K562 (cell line): Measurements from ENCODE around the gene YPEL5. TPM values are rescaled to one million over a fixed set of nuclear protein-coding genes. Genes with fewer than 3 reads are reported as not detected.

Experiments
- ATAC-seq: fragments of 200-7000 bp; cut with Tn5 transposase; 3 replicates; pipeline ENCODE4 v1.9.1; 2020; ENCODE audit warnings: moderate library complexity
- BruUV-seq: library from RNA; stranded (reverse); fragments of 400-500 nt; replicated peaks from 2 replicates; lab custom pipeline; 2021; lab: Mats Ljungman, UMichigan
- CTCF ChIA-PET: fragments of 300-600 bp; formaldehyde crosslinking; extraction: SDS; loops from one replicate; lab custom pipeline; 2021; ENCODE audit warnings: low intra/inter-chr PET ratio; lab: Yijun Ruan, JAX
- POLR2A ChIA-PET: fragments of 300-600, 350-650 bp; sonication (Branson Sonifier 250); formaldehyde crosslinking; extraction: SDS; loops from one replicate; lab custom pipeline; 2021; ENCODE audit warnings: antibody characterized with exemption, inconsistent platforms; lab: Yijun Ruan, JAX
- DNase-seq, 4 experiments: peaks; one replicate each; pipeline versions ENCODE4 v3.0.0 to v3.0.0-alpha.2; 2011 to 2018; ENCODE audit warnings: low spot score in 3 of 4, mixed read lengths in 3 of 4; ENCODE audit errors: extremely low read depth in 1 of 4
- FAIRE-seq: peaks from 2 replicates; lab custom pipeline; 2011; peaks lifted over from hg19 to GRCh38; lab: Jason Lieb, UNC
- H2AFZ ChIP-seq: 2 replicates; pipeline ENCODE4 v1.6.0; 2011; ENCODE audit warnings: low read depth, low read length, control low read depth, inconsistent platforms
- H3K27ac ChIP-seq: fragments of 200-600 bp; 3 replicates; pipeline ENCODE4 v1.8.0; 2011; ENCODE audit warnings: low read depth, mild to moderate bottlenecking, control low read depth, inconsistent platforms, low read length, moderate library complexity, mixed read lengths; ENCODE audit errors: extremely low read depth
- H3K27me3 ChIP-seq, 2 experiments: fragments of 300-600 bp in 1 of 2; 2 replicates in 1 of 2; 3 replicates in 1 of 2; pipeline versions ENCODE4 v1.6.0 to v1.8.0; 2011; ENCODE audit warnings: inconsistent platforms in 2 of 2, low read length in 2 of 2, mild to moderate bottlenecking in 1 of 2, mixed read lengths in 1 of 2, moderate library complexity in 1 of 2; ENCODE audit not compliant: control insufficient read depth in 2 of 2, insufficient read depth in 2 of 2
- H3K36me3 ChIP-seq: fragments of 300-600 bp; 3 replicates; pipeline ENCODE4 v1.8.0; 2011; ENCODE audit warnings: mild to moderate bottlenecking, low read length, inconsistent platforms; ENCODE audit not compliant: control insufficient read depth, insufficient read depth
- H3K4me1 ChIP-seq, 2 experiments: fragments of 200-600 bp in 1 of 2; replicated peaks in 1 of 2; 2 replicates in 1 of 2; 3 replicates in 1 of 2; pipeline versions ENCODE4 v1.5.1 to v1.8.0; 2011; ENCODE audit warnings: inconsistent platforms in 2 of 2, low read length in 2 of 2, mild to moderate bottlenecking in 1 of 2, mixed read lengths in 1 of 2, moderate library complexity in 1 of 2; ENCODE audit not compliant: control insufficient read depth in 2 of 2, insufficient read depth in 2 of 2
- H3K4me2 ChIP-seq: 2 replicates; pipeline ENCODE4 v1.6.1; 2011; ENCODE audit warnings: low read length, control low read depth, inconsistent platforms, mixed read lengths; ENCODE audit not compliant: insufficient read depth
- H3K4me3 ChIP-seq: fragments of 200-600 bp; sonication (generic), shearing (Covaris generic); 2 replicates; pipeline ENCODE4 v1.5.1; 2016; ENCODE audit warnings: control low read depth, inconsistent platforms
- H3K79me2 ChIP-seq: fragments of 200-600 bp; 3 replicates; pipeline ENCODE4 v1.8.0; 2011; ENCODE audit warnings: low read length, inconsistent platforms; ENCODE audit not compliant: control insufficient read depth, insufficient read depth
- H3K9ac ChIP-seq, 2 experiments: 2 replicates each; pipeline versions ENCODE4 v1.6.0 to v1.6.1; 2011; ENCODE audit warnings: low read depth in 2 of 2, low read length in 2 of 2, control low read depth in 1 of 2, inconsistent platforms in 1 of 2, mild to moderate bottlenecking in 1 of 2, mixed read lengths in 1 of 2; ENCODE audit not compliant: insufficient read depth in 1 of 2
- H3K9me1 ChIP-seq: one replicate; pipeline ENCODE4 v1.6.0; 2011; ENCODE audit warnings: inconsistent platforms, mild to moderate bottlenecking, low read length, moderate library complexity; ENCODE audit not compliant: control insufficient read depth, insufficient read depth
- H3K9me3 ChIP-seq: replicated peaks from 2 replicates; pipeline ENCODE4 v1.5.1; 2011; ENCODE audit warnings: low read depth, low read length, inconsistent platforms; ENCODE audit not compliant: control insufficient read depth, insufficient read depth
- H4K20me1 ChIP-seq: replicated peaks from 2 replicates; pipeline ENCODE4 v1.6.1; 2011; ENCODE audit warnings: low read length, inconsistent platforms, mixed read lengths; ENCODE audit not compliant: control insufficient read depth, insufficient read depth
- CBX2 ChIP-seq: fragments of 200-600 bp; sonication (generic); IDR thresholded peaks from one replicate; pipeline ENCODE4 v1.6.1; 2012; ENCODE audit warnings: mild to moderate bottlenecking, low read length, inconsistent platforms; ENCODE audit not compliant: insufficient read depth, poor library complexity, severe bottlenecking
- ETV1 ChIP-seq: fragments of 450-650 bp; conservative IDR thresholded peaks from 2 replicates; pipeline ENCODE4 v1.6.1; 2016; ENCODE audit warnings: missing genetic modification characterization, control low read depth, low read depth, missing compliant biosample characterization
- FOXJ3 ChIP-seq: sonication (generic); formaldehyde crosslinking; IDR thresholded peaks from 2 replicates; pipeline ENCODE4 v1.4.0; 2020; ENCODE audit warnings: mild to moderate bottlenecking, missing genetic modification reagents
- GABPB1 ChIP-seq: sonication (generic); formaldehyde crosslinking; IDR thresholded peaks from 2 replicates; pipeline ENCODE4 v1.8.0; 2022; ENCODE audit warnings: mild to moderate bottlenecking, missing genetic modification reagents
- MAFG ChIP-seq: fragments of 450-650 bp; conservative IDR thresholded peaks from 2 replicates; pipeline ENCODE4 v1.6.1; 2016; ENCODE audit warnings: missing genetic modification characterization, missing compliant biosample characterization
- SMARCA5 ChIP-seq: fragments of 450-650 bp; IDR thresholded peaks from 2 replicates; pipeline ENCODE4 v1.6.1; 2016
- ZKSCAN8 ChIP-seq: fragments of 200-800 bp; sonication (Bioruptor generic); IDR thresholded peaks from 2 replicates; pipeline ENCODE4 v1.6.1; 2016; ENCODE audit warnings: missing genetic modification characterization, missing compliant biosample characterization
- ZNF174 ChIP-seq: fragments of 250-450 bp; sonication (Bioruptor Pico); IDR thresholded peaks from 2 replicates; pipeline ENCODE4 v1.4.0; 2020; ENCODE audit warnings: mild to moderate bottlenecking
- ZNF551 ChIP-seq: fragments of 250-450 bp; sonication (Bioruptor Pico); IDR thresholded peaks from 2 replicates; pipeline ENCODE4 v1.5.0; 2021; ENCODE audit warnings: mild to moderate bottlenecking, moderate library complexity
- ZNF764 ChIP-seq: fragments of 250-450 bp; sonication (Bioruptor Pico); IDR thresholded peaks from 2 replicates; pipeline ENCODE4 v1.4.0; 2020; ENCODE audit warnings: low read depth, mild to moderate bottlenecking, moderate library complexity
- WGBS: fragments of 100-300 bp; shearing (Covaris generic); methylation state at CpG from one replicate; pipeline ENCODE4 v1.1.6; 2016; ENCODE audit warnings: low coverage, mixed read lengths; ENCODE audit not compliant: insufficient coverage; ENCODE audit errors: missing lambda C conversion rate; 5-methylcytosine and 5-hydroxymethylcytosine counted together
- in situ Hi-C: fragments of 300-500 bp; cut with MboI; formaldehyde crosslinking; loops from 4 replicates; pipeline ENCODE4 v1.15.0; 2018; ENCODE audit warnings: inconsistent platforms, mixed read lengths
- intact Hi-C: fragments of 100-400 bp; cut with micrococcal nuclease; formaldehyde crosslinking; loops from 2 replicates; pipeline ENCODE4 v1.14.2; 2022
- polyA plus RNA-seq, 8 experiments: library from polyadenylated mRNA; depleted of rRNA in 4 of 8; stranded (reverse) in 5 of 8; unstranded in 3 of 8; fragments of >200 nt; fragmentation: Nextera tagmentation in 2 of 8; fragmentation: Illumina TruSeq in 1 of 8; extraction: Ambion mirVana in 2 of 8; extraction: Trizol in 1 of 8; gene quantifications; 2 replicates each; pipeline versions ENCODE4 v1.2.1 to v1.2.3, GENCODE V29; 2011 to 2014; ENCODE audit warnings: inconsistent platforms in 1 of 8, missing spikeins in 1 of 8
- total RNA-seq, 7 experiments: library from RNA; depleted of rRNA in 6 of 7; stranded (reverse); fragments of >200 nt in 6 of 7; fragmentation: Illumina TruSeq in 2 of 7; extraction: Trizol in 2 of 7; gene quantifications; 2 replicates each; pipeline versions ENCODE4 v1.2.1 to v1.2.3, GENCODE V29; 2011 to 2021; ENCODE audit warnings: low replicate concordance in 1 of 7
- TF ChIP-seq, protein P1 (sequence below): sonication (generic); formaldehyde crosslinking; IDR thresholded peaks from 2 replicates; pipeline ENCODE4 v1.8.1; 2023; ENCODE audit warnings: mild to moderate bottlenecking, missing genetic modification reagents
- TF ChIP-seq, protein P2 (sequence below): fragments of 250-450 bp; sonication (Bioruptor Pico); IDR thresholded peaks from 2 replicates; pipeline ENCODE4 v1.8.0; 2021; ENCODE audit warnings: borderline replicate concordance, mild to moderate bottlenecking, moderate library complexity; ENCODE audit not compliant: poor library complexity, severe bottlenecking
- TF ChIP-seq, protein P3 (sequence below): sonication (generic); formaldehyde crosslinking; IDR thresholded peaks from 2 replicates; pipeline ENCODE4 v1.9.0; 2022; ENCODE audit warnings: mild to moderate bottlenecking, missing genetic modification reagents
- TF ChIP-seq, protein P4 (sequence below): fragments of 450-650 bp; conservative IDR thresholded peaks from 2 replicates; pipeline ENCODE4 v1.6.1; 2016; ENCODE audit warnings: missing genetic modification characterization, low read depth, mild to moderate bottlenecking, missing compliant biosample characterization, moderate library complexity
- TF ChIP-seq, protein P5 (sequence below): fragments of 450-650 bp; IDR thresholded peaks from 2 replicates; pipeline ENCODE4 v1.6.1; 2016; ENCODE audit warnings: antibody characterized with exemption

YPEL5 gene
- total and polyA plus RNA-seq, 9 of the 15 experiments (the other 6 are each of a cell fraction or from before 2014, with no cell fraction given) = 5.4 to 34.4 (median 12.3) TPM

DNA sequence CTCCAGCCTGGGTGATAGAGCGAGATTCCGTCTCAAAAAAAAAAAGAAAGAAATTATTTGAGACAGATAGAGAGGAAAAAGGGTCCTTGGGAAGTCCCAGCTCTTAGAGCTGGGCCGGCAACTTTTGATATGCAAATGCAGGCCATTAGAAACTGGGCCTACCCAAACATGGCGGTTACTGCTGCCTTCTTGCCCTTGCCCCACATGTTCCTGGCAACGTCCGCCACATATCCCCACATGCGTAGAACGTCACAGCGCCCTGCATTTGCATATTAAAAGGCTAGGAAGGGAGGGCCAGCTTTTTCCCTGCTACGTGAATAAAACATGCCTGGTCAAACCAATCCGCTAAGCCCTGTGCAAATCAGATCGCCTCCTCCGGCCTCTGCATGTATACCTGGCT, 43.8 kb downstream of the YPEL5 start:
- Histone ChIP-seq H3K79me2 (no peaks in the 10 kb centered on the region), H2AFZ (peak overlapping the region; percentile 94; the same call in 1 of the 2 replicates), H3K4me2 (no peak overlapping the region), H3K9ac (no peak overlapping the region), H3K27me3 (no peaks in the 10 kb centered on the region), H4K20me1 (no peaks in the 10 kb centered on the region), H3K9me1 (no peaks in the 10 kb centered on the region), H3K4me1 (peaks cover 42 to 50% of the 10 kb centered on the region in 2 experiments; a peak in 4 of 5 replicates), H3K4me3 (no peak overlapping the region), H3K27ac (no peak overlapping the region; the same call in 2 of the 3 replicates), H3K36me3 (no peaks in the 10 kb centered on the region), H3K9me3 (no peaks in the 10 kb centered on the region)
- FAIRE-seq (no peak), ATAC-seq (no peak), DNase-seq (no peak)
- WGBS = 80% methylated on average over 11 of the region's 13 CpGs
- intact Hi-C loops (no loop called here), in situ Hi-C loops (no loop called here)
- no peak for TF ChIP-seq ETV1 (tag)
- TF ChIP-seq SMARCA5 = no peak
- TF ChIP-seq, protein P1, sequence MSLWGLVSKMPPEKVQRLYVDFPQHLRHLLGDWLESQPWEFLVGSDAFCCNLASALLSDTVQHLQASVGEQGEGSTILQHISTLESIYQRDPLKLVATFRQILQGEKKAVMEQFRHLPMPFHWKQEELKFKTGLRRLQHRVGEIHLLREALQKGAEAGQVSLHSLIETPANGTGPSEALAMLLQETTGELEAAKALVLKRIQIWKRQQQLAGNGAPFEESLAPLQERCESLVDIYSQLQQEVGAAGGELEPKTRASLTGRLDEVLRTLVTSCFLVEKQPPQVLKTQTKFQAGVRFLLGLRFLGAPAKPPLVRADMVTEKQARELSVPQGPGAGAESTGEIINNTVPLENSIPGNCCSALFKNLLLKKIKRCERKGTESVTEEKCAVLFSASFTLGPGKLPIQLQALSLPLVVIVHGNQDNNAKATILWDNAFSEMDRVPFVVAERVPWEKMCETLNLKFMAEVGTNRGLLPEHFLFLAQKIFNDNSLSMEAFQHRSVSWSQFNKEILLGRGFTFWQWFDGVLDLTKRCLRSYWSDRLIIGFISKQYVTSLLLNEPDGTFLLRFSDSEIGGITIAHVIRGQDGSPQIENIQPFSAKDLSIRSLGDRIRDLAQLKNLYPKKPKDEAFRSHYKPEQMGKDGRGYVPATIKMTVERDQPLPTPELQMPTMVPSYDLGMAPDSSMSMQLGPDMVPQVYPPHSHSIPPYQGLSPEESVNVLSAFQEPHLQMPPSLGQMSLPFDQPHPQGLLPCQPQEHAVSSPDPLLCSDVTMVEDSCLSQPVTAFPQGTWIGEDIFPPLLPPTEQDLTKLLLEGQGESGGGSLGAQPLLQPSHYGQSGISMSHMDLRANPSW (CRISPR knock-in tag) = no peak
- no peak for TF ChIP-seq CBX2
- TF ChIP-seq, protein P2, sequence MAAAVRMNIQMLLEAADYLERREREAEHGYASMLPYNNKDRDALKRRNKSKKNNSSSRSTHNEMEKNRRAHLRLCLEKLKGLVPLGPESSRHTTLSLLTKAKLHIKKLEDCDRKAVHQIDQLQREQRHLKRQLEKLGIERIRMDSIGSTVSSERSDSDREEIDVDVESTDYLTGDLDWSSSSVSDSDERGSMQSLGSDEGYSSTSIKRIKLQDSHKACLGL (CRISPR knock-in tag) = no peak
- TF ChIP-seq, protein P3, sequence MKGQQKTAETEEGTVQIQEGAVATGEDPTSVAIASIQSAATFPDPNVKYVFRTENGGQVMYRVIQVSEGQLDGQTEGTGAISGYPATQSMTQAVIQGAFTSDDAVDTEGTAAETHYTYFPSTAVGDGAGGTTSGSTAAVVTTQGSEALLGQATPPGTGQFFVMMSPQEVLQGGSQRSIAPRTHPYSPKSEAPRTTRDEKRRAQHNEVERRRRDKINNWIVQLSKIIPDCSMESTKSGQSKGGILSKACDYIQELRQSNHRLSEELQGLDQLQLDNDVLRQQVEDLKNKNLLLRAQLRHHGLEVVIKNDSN (CRISPR knock-in tag) = no peak
- TF ChIP-seq GABPB1 (CRISPR knock-in tag) = no peak
- TF ChIP-seq, protein P4, sequence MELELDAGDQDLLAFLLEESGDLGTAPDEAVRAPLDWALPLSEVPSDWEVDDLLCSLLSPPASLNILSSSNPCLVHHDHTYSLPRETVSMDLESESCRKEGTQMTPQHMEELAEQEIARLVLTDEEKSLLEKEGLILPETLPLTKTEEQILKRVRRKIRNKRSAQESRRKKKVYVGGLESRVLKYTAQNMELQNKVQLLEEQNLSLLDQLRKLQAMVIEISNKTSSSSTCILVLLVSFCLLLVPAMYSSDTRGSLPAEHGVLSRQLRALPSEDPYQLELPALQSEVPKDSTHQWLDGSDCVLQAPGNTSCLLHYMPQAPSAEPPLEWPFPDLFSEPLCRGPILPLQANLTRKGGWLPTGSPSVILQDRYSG (tag) = no peak
- TF ChIP-seq MAFG (tag) = no peak
- TF ChIP-seq FOXJ3 (CRISPR knock-in tag) = no peak
- TF ChIP-seq, protein P5, sequence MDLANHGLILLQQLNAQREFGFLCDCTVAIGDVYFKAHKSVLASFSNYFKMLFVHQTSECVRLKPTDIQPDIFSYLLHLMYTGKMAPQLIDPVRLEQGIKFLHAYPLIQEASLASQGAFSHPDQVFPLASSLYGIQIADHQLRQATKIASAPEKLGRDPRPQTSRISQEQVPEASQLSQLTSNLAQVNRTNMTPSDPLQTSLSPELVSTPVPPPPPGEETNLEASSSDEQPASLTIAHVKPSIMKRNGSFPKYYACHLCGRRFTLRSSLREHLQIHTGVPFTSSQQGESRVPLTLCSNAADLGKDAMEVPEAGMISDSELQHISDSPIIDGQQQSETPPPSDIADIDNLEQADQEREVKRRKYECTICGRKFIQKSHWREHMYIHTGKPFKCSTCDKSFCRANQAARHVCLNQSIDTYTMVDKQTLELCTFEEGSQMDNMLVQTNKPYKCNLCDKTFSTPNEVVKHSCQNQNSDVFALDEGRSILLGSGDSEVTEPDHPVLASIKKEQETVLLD = no peak
- no peak for TF ChIP-seq ZNF764 (CRISPR knock-in tag)
- TF ChIP-seq ZKSCAN8 (CRISPR knock-in tag) = no peak
- TF ChIP-seq ZNF551 (CRISPR knock-in tag) = no peak
- TF ChIP-seq ZNF174 = no peak
- ChIA-PET CTCF (no interaction called here), POLR2A (interaction anchor here (0.6 to 1.1 kb wide), 3 partner anchors 40 to 621 kb away, joined by 3 read pairs; no protein-coding TSS in a partner anchor)
- no TSS peak for BruUV-seq
